ENCODE measurements around the gene ZFPM1. TPM values are rescaled to one million over a fixed set of nuclear protein-coding genes. Genes with fewer than 3 reads are reported as not detected.

ZFPM1 gene
- total and polyA plus RNA-seq, 4 donors = 0.57 to 9.0 (median 2.8) TPM

- Histone ChIP-seq H3K4me1 (ENCODE audit: control insufficient read depth in 5 of 5, insufficient read depth in 5 of 5, low read length in 5 of 5) (no peaks in the 10 kb centered on the region), H3K27ac (ENCODE audit: low read depth in 1 of 2, low read length in 1 of 2) (no peak overlapping the region), H3K36me3 (ENCODE audit: control insufficient read depth in 4 of 4, insufficient read depth in 4 of 4, low read length in 4 of 4) (peaks cover 10 to 52% (median 19%) of the 10 kb centered on the region in 4 donors), H3K27me3 (ENCODE audit: control insufficient read depth in 3 of 3, insufficient read depth in 3 of 3, low read length in 2 of 3) (no peaks in the 10 kb centered on the region), H3K4me3 (no peak overlapping the region), H3K9ac (ENCODE audit: insufficient read depth in 1 of 2, low read length in 2 of 2) (no peak overlapping the region), H3K9me3 (ENCODE audit: control insufficient read depth in 4 of 4, insufficient read depth in 3 of 4, low read length in 3 of 4) (no peaks in the 10 kb centered on the region)
- ATAC-seq (ENCODE audit: insufficient read depth, low FRiP score) (no peak), DNase-seq (no peak)
- TF ChIP-seq, protein P1, sequence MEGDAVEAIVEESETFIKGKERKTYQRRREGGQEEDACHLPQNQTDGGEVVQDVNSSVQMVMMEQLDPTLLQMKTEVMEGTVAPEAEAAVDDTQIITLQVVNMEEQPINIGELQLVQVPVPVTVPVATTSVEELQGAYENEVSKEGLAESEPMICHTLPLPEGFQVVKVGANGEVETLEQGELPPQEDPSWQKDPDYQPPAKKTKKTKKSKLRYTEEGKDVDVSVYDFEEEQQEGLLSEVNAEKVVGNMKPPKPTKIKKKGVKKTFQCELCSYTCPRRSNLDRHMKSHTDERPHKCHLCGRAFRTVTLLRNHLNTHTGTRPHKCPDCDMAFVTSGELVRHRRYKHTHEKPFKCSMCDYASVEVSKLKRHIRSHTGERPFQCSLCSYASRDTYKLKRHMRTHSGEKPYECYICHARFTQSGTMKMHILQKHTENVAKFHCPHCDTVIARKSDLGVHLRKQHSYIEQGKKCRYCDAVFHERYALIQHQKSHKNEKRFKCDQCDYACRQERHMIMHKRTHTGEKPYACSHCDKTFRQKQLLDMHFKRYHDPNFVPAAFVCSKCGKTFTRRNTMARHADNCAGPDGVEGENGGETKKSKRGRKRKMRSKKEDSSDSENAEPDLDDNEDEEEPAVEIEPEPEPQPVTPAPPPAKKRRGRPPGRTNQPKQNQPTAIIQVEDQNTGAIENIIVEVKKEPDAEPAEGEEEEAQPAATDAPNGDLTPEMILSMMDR (IDR thresholded peaks at IDR 0.05; ENCODE audit: control extremely low read depth, extremely low read depth) = no peak
- 91 to 95% methylated on average over 26 of the region's 26 CpGs for WGBS, 2 donors
These were observed 125.6 kb downstream of the ZFPM1 start for GRCh38 chr16:88578446-88579313.

DNA sequence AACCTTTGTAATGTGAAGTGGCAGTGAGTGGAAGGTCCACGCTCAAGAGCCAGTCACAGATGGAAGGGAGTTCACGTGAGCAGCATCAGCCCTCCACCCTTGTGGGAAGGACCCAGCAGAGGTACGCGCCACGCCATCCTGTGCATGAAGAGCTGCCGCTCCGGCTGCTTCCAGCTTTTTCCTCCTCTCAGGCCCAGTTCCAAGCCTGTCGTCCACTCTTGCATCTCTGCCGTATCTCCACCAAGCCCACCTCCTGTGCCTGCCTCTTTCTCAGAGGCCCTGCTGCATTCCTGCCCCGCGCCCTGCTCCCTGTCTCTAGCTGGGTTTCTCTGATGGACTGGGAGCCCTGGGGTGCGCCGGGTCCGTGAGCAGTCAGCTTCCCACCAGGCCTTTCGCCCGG lies 127.3 kb downstream of the ZFPM1 start:
- Histone ChIP-seq H3K27ac (ENCODE audit: low read depth in 1 of 2, low read length in 1 of 2) (no peak overlapping the region), H3K4me3 (no peak overlapping the region), H3K27me3 (ENCODE audit: control insufficient read depth in 3 of 3, insufficient read depth in 3 of 3, low read length in 2 of 3) (no peaks in the 10 kb centered on the region), H3K4me1 (ENCODE audit: control insufficient read depth in 5 of 5, insufficient read depth in 5 of 5, low read length in 5 of 5) (no peaks in the 10 kb centered on the region), H3K9ac (ENCODE audit: insufficient read depth in 1 of 2, low read length in 2 of 2) (no peak overlapping the region), H3K36me3 (ENCODE audit: control insufficient read depth in 4 of 4, insufficient read depth in 4 of 4, low read length in 4 of 4) (peaks cover 10 to 50% (median 19%) of the 10 kb centered on the region in 4 donors), H3K9me3 (ENCODE audit: control insufficient read depth in 4 of 4, insufficient read depth in 3 of 4, low read length in 3 of 4) (no peaks in the 10 kb centered on the region)
- WGBS, 2 donors = 90 to 94% methylated on average over 16 of the region's 16 CpGs
- DNase-seq (no peak), ATAC-seq (ENCODE audit: insufficient read depth, low FRiP score) (no peak)
- TF ChIP-seq, protein P1 (IDR thresholded peaks at IDR 0.05; ENCODE audit: control extremely low read depth, extremely low read depth) = no peak

- no peak for ATAC-seq (ENCODE audit: insufficient read depth, low FRiP score)
- TF ChIP-seq, protein P1 (IDR thresholded peaks at IDR 0.05; ENCODE audit: control extremely low read depth, extremely low read depth) = no peak
- WGBS, 2 donors = 93 to 97% methylated on average over 4 of the region's 4 CpGs
These were observed 128.0 kb downstream of the ZFPM1 start for GRCh38 chr16:88581033-88581432.

More at GRCh38 chr16:88581033-88581432, 128.0 kb downstream of the ZFPM1 start:
- Histone ChIP-seq H3K9ac (ENCODE audit: insufficient read depth in 1 of 2, low read length in 2 of 2) (no peak overlapping the region), H3K9me3 (ENCODE audit: control insufficient read depth in 4 of 4, insufficient read depth in 3 of 4, low read length in 3 of 4) (no peaks in the 10 kb centered on the region), H3K36me3 (ENCODE audit: control insufficient read depth in 4 of 4, insufficient read depth in 4 of 4, low read length in 4 of 4) (peaks cover 10 to 50% (median 19%) of the 10 kb centered on the region in 4 donors), H3K4me3 (no peak overlapping the region), H3K4me1 (ENCODE audit: control insufficient read depth in 5 of 5, insufficient read depth in 5 of 5, low read length in 5 of 5) (no peaks in the 10 kb centered on the region), H3K27ac (ENCODE audit: low read depth in 1 of 2, low read length in 1 of 2) (no peak overlapping the region), H3K27me3 (ENCODE audit: control insufficient read depth in 3 of 3, insufficient read depth in 3 of 3, low read length in 2 of 3) (no peaks in the 10 kb centered on the region)
- DNase-seq = no peak

Data from lung (tissue), 12 donors.